ENCODE data around the gene CCDC18.

DNA sequence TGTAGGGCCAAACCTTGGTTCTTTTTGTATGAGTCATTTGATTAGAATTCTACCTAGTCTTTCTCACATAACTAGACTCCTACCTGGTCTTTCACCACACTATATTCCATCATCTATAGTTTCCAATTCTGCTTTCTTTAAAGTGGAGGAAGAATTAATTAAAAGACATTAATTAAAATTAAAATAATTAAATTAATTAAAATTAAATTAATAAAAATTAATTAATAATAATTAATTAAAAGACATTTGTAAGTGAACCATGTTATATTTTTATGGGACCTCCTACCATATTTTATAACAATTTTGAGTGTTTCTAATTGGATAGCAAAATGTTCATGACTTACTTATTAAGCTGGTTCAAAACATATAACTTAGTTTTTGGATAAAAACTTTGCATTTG, 77.4 kb downstream of the CCDC18 start:
- no peak for TF ChIP-seq ZBTB17 (tag by site-specific recombination; IDR thresholded peaks at IDR 0.05)
- no peak for TF ChIP-seq ZNF398 (tag by site-specific recombination; IDR thresholded peaks at IDR 0.05)
- TF ChIP-seq CTCF (tag by site-specific recombination; IDR thresholded peaks at IDR 0.05), result no peak
- no peak for TF ChIP-seq ZNF560 (tag by site-specific recombination; IDR thresholded peaks at IDR 0.05; ENCODE audit: borderline replicate concordance)
- no peak for TF ChIP-seq ZBTB44 (tag by site-specific recombination; IDR thresholded peaks at IDR 0.05)
- no peak for TF ChIP-seq ZNF561 (tag by site-specific recombination; IDR thresholded peaks at IDR 0.05; ENCODE audit: borderline replicate concordance)
- TF ChIP-seq ZNF362 (tag by site-specific recombination; IDR thresholded peaks at IDR 0.05), result no peak
- no peak for TF ChIP-seq YY1 (tag by site-specific recombination; IDR thresholded peaks at IDR 0.05)
- no peak for TF ChIP-seq ZNF169 (tag by site-specific recombination; IDR thresholded peaks at IDR 0.05)
